ENCODE data around the gene TAF9.
"Not testable (repeated sequence)": the region's sequence is repeated elsewhere in the genome, so short reads cannot be mapped to it uniquely, and the experiment has no call there.

The TAF9 gene

GRCh38 chr5:69335341-69335935 is 33.9 kb downstream of the TAF9 start:
- DNase-seq (ENCODE audit: low read depth) = no peak
- TF ChIP-seq CTCF (conservative IDR thresholded peaks at IDR 0.05; ENCODE audit: low read depth, low read length) = no peak
- H3K4me3 ChIP-seq (ENCODE audit: low read depth, low read length) = no peak overlapping the region

- peak; percentile 90 for TF ChIP-seq CTCF (conservative IDR thresholded peaks at IDR 0.05; ENCODE audit: low read depth, low read length)
- peak; percentile 88 for DNase-seq (ENCODE audit: low read depth)
- H3K4me3 ChIP-seq (ENCODE audit: low read depth, low read length) = peak overlapping the region; percentile 29
Observed at GRCh38 chr5:69334793-69335268, 34.5 kb downstream of the TAF9 start.

- H3K4me3 ChIP-seq (ENCODE audit: low read depth, low read length); DNase-seq (ENCODE audit: low read depth): not testable (repeated sequence)
Observed at GRCh38 chr5:69333668-69334315, 35.5 kb downstream of the TAF9 start.

GRCh38 chr5:69331528-69332445 is 37.5 kb downstream of the TAF9 start:
- TF ChIP-seq CTCF (conservative IDR thresholded peaks at IDR 0.05; ENCODE audit: low read depth, low read length) = no peak
- peak overlapping the region; percentile 89 for H3K4me3 ChIP-seq (ENCODE audit: low read depth, low read length)
- DNase-seq (ENCODE audit: low read depth) = no peak

- no peak for DNase-seq (ENCODE audit: low read depth)
- H3K4me3 ChIP-seq (ENCODE audit: low read depth, low read length) = no peak overlapping the region
- no peak for TF ChIP-seq CTCF (conservative IDR thresholded peaks at IDR 0.05; ENCODE audit: low read depth, low read length)
Observed at GRCh38 chr5:69329905-69330489, 39.3 kb downstream of the TAF9 start.

GRCh38 chr5:69326365-69326764 is 43.0 kb downstream of the TAF9 start:
- TF ChIP-seq CTCF (conservative IDR thresholded peaks at IDR 0.05; ENCODE audit: low read depth, low read length) = no peak
- no peak for DNase-seq (ENCODE audit: low read depth)

GRCh38 chr5:69317391-69317790 is 51.9 kb downstream of the TAF9 start:
- H3K4me3 ChIP-seq (ENCODE audit: low read depth, low read length) = no peak overlapping the region
- no peak for TF ChIP-seq CTCF (conservative IDR thresholded peaks at IDR 0.05; ENCODE audit: low read depth, low read length)
- no peak for DNase-seq (ENCODE audit: low read depth)

More at GRCh38 chr5:69326365-69326764, 43.0 kb downstream of the TAF9 start:
- no peak overlapping the region for H3K4me3 ChIP-seq (ENCODE audit: low read depth, low read length)
